Activated CD4-positive, alpha-beta T cell treated with anti-CD3 and anti-CD28 coated beads, Interleukin-2, amount 50 U/mL, for 4 hours (primary cell): ENCODE measurements around the gene HBA1.
A peak's percentile ranks its signal among the peaks of the same experiment; 100 is the strongest.
"Not testable (repeated sequence)": the region's sequence is repeated elsewhere in the genome, so short reads cannot be mapped to it uniquely, and the experiment has no call there.

Experiments used
- DNase-seq, 2 experiments: peaks; one replicate each; pipeline ENCODE4 v3.0.0-alpha.2; 2020

The HBA1 gene

GRCh38 chr16:160242-160641 is 16.2 kb upstream of the HBA1 start:
- not testable (repeated sequence) for DNase-seq

GRCh38 chr16:160691-161190 is 15.7 kb upstream of the HBA1 start:
- no peak for DNase-seq

GRCh38 chr16:162271-162991 is 14.0 kb upstream of the HBA1 start:
- no peak for DNase-seq

- DNase-seq, result not testable (repeated sequence)
Observed at GRCh38 chr16:163139-163538, 13.3 kb upstream of the HBA1 start.

- DNase-seq, result not testable (repeated sequence)
Observed at GRCh38 chr16:163696-164095, 12.8 kb upstream of the HBA1 start.

- not testable (repeated sequence) for DNase-seq
Observed at GRCh38 chr16:164134-164823, 12.2 kb upstream of the HBA1 start.

- DNase-seq, result no peak
Observed at GRCh38 chr16:164827-165538, 11.5 kb upstream of the HBA1 start.

GRCh38 chr16:165539-166374 is 10.7 kb upstream of the HBA1 start, which contains the start of gene HBM:
Gene HBM, plus strand, starts transcription at chr16:165978. Its CDS starts 20 bp downstream, at chr16:165998.
- peak in 1 of 2 experiments; percentile 13 for DNase-seq

GRCh38 chr16:166375-167121 is 9.9 kb upstream of the HBA1 start:
- no peak for DNase-seq

- DNase-seq, result no peak
Observed at GRCh38 chr16:167122-167690, 9.3 kb upstream of the HBA1 start.

GRCh38 chr16:168424-168823 is 8.1 kb upstream of the HBA1 start:
- no peak for DNase-seq

GRCh38 chr16:169014-169413 is 7.5 kb upstream of the HBA1 start:
- DNase-seq, result no peak

GRCh38 chr16:170088-170507 is 6.4 kb upstream of the HBA1 start:
- not testable (repeated sequence) for DNase-seq

- no peak for DNase-seq
Observed at GRCh38 chr16:170788-171187, 5.7 kb upstream of the HBA1 start.

GRCh38 chr16:172374-172941 is 4.0 kb upstream of the HBA1 start, which contains the start of gene HBA2:
Gene HBA2, plus strand, starts transcription at chr16:172876. Its CDS starts 37 bp downstream, at chr16:172913.
- not testable (repeated sequence) for DNase-seq

- DNase-seq, result not testable (repeated sequence)
Observed at GRCh38 chr16:173211-173854, 3.1 kb upstream of the HBA1 start.

GRCh38 chr16:173928-174769 is 2.3 kb upstream of the HBA1 start:
- DNase-seq, result not testable (repeated sequence)

- DNase-seq, result no peak
Observed at GRCh38 chr16:175011-175949, 1.2 kb upstream of the HBA1 start.
